T-cell (primary cell): Measurements from ENCODE around the gene SH3RF3. TPM values are rescaled to one million over a fixed set of nuclear protein-coding genes. Genes with fewer than 3 reads are reported as not detected.

Source experiments
- ATAC-seq, 4 experiments: fragments of 200-7000 bp in 3 of 4; fragments of 150-1000 bp in 1 of 4; cut with Tn5 transposase; replicated peaks in 1 of 4; 1 replicate in 3 of 4; 2 replicates in 1 of 4; pipeline ENCODE4 v1.10.0; 2021; ENCODE audit warnings: moderate library complexity in 3 of 4, mild to moderate bottlenecking in 2 of 4, moderate number of reproducible peaks in 1 of 4
- CTCF ChIA-PET, 2 donors: fragments of 300-600 bp; sonication (Branson Sonifier 250); formaldehyde crosslinking; loops; one replicate each; lab custom pipeline; 2022; ENCODE audit warnings: antibody characterized with exemption in 2 of 2; lab: Charles Lee
- POLR2A ChIA-PET, 2 donors: fragments of 300-600 bp; sonication (Branson Sonifier 250); formaldehyde crosslinking; loops; one replicate each; lab custom pipeline; 2022; ENCODE audit warnings: antibody characterized with exemption in 2 of 2; lab: Charles Lee
- DNase-seq, 35 experiments: peaks; one replicate each; pipeline versions ENCODE4 v3.0.0 to v3.0.0-alpha.2; 2013 to 2023
- H3K27ac ChIP-seq: one replicate; pipeline ENCODE4 v1.5.1; 2013; ENCODE audit warnings: low read length
- H3K27me3 ChIP-seq, 2 experiments: replicated peaks in 1 of 2; 1 replicate in 1 of 2; 2 replicates in 1 of 2; pipeline versions ENCODE4 v1.6.1 to v1.7.0; 2013; ENCODE audit warnings: low read length in 1 of 2, mixed read lengths in 1 of 2; ENCODE audit not compliant: control insufficient read depth in 2 of 2, insufficient read depth in 2 of 2; ENCODE audit errors: extremely low read depth in 1 of 2
- H3K36me3 ChIP-seq, 2 donors: 1 replicate in 1 of 2; 2 replicates in 1 of 2; pipeline versions ENCODE4 v1.6.1 to v1.7.0; 2013; ENCODE audit warnings: low read length in 1 of 2; ENCODE audit not compliant: control insufficient read depth in 2 of 2, insufficient read depth in 1 of 2; ENCODE audit errors: extremely low read depth in 1 of 2
- H3K4me1 ChIP-seq, 2 experiments: 1 replicate in 1 of 2; 2 replicates in 1 of 2; pipeline versions ENCODE4 v1.6.1 to v1.7.0; 2013; ENCODE audit warnings: low read length in 2 of 2, mixed read lengths in 1 of 2; ENCODE audit not compliant: insufficient read depth in 2 of 2, control insufficient read depth in 1 of 2; ENCODE audit errors: extremely low read depth in 1 of 2
- H3K4me3 ChIP-seq, 2 donors: 1 replicate in 1 of 2; 2 replicates in 1 of 2; pipeline versions ENCODE4 v1.5.1 to v1.7.0; 2013; ENCODE audit warnings: mild to moderate bottlenecking in 2 of 2, low read length in 1 of 2, moderate library complexity in 1 of 2; ENCODE audit not compliant: control insufficient read depth in 1 of 2; ENCODE audit errors: extremely low read depth in 1 of 2
- H3K9me3 ChIP-seq: 2 replicates; pipeline ENCODE4 v1.7.0; 2013
- H3K27ac Mint-ChIP-seq, 2 donors: one replicate each; pipeline ENCODE4 v1.8.0; 2020 to 2021; ENCODE audit warnings: mild to moderate bottlenecking in 2 of 2, mixed read lengths in 2 of 2
- H3K27me3 Mint-ChIP-seq, 2 donors: one replicate each; pipeline ENCODE4 v1.8.0; 2021 to 2022; ENCODE audit warnings: mixed read lengths in 2 of 2
- H3K36me3 Mint-ChIP-seq: one replicate; pipeline ENCODE4 v1.8.0; 2021; ENCODE audit warnings: mixed read lengths
- H3K4me1 Mint-ChIP-seq, 3 donors: one replicate each; pipeline ENCODE4 v1.8.0; 2020 to 2022; ENCODE audit warnings: mixed read lengths in 3 of 3, mild to moderate bottlenecking in 1 of 3
- H3K4me3 Mint-ChIP-seq, 3 donors: one replicate each; pipeline ENCODE4 v1.8.0; 2020 to 2022; ENCODE audit warnings: mild to moderate bottlenecking in 3 of 3, mixed read lengths in 3 of 3, moderate library complexity in 3 of 3
- H3K9me3 Mint-ChIP-seq, 3 donors: one replicate each; pipeline ENCODE4 v1.8.0; 2020 to 2022; ENCODE audit warnings: mixed read lengths in 3 of 3
- WGBS: methylation state at CpG from one replicate; pipeline ENCODE4 v1.1.5; 2013; ENCODE audit warnings: missing lambda C conversion rate; ENCODE audit not compliant: insufficient coverage; 5-methylcytosine and 5-hydroxymethylcytosine counted together
- total RNA-seq, 35 experiments: library from RNA in 6 of 35; stranded (reverse) in 6 of 35; fragments of 120-200 nt in 1 of 35; gene quantifications; one replicate each; pipeline versions ENCODE4 v1.2.1 to v1.2.4 and lab custom pipeline; 2013 to 2026

The SH3RF3 gene
- total RNA-seq, 5 donors from 2014 or later (not counting 1 experiment from before 2014, with no cell fraction given) = 1.8 to 4.6 (median 3.6) TPM

DNA sequence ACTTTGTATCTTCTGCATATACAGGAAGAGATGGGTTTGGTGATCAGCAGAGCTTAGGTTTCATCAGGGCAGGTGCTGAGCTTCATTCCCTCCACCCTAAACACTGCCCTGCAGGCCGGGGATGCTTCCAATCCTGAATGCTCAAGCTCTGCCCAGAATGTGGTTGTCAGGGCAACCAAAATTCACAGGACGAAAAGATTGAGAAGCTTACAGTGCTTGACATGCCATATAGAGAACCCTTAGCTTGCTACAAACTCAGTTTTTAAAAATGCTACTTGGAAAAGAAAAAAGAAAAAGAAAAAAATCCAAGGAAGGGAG, 65.6 kb downstream of the SH3RF3 start:
- POLR2A ChIA-PET = interaction anchor here (0.6 to 0.7 kb wide), 2 partner anchors 330 to 1485 kb away, joined by 3 to 6 read pairs; no protein-coding TSS in a partner anchor
- Mint-ChIP-seq H3K36me3 (no peaks in the 10 kb centered on the region), H3K4me3 (no peak overlapping the region), H3K4me1 (peaks cover 0 to 5% (median 0%) of the 10 kb centered on the region in 3 donors), H3K9me3 (no peaks in the 10 kb centered on the region), H3K27me3 (peaks cover 0 to 10% of the 10 kb centered on the region in 2 donors), H3K27ac (no peak overlapping the region)
- no peaks in the 10 kb centered on the region for H3K9me3 ChIP-seq
- ATAC-seq (no peak), DNase-seq (no peak)
- H3K27me3 ChIP-seq = peaks cover 2 to 43% of the 10 kb centered on the region in 2 experiments
- H3K27ac ChIP-seq = no peak overlapping the region
- CTCF ChIA-PET = no interaction called here
- H3K4me3 ChIP-seq = no peak overlapping the region
- 44% methylated on average over 1 of the region's 2 CpGs for WGBS
- no peaks in the 10 kb centered on the region for H3K4me1 ChIP-seq
- H3K36me3 ChIP-seq = no peaks in the 10 kb centered on the region

DNA sequence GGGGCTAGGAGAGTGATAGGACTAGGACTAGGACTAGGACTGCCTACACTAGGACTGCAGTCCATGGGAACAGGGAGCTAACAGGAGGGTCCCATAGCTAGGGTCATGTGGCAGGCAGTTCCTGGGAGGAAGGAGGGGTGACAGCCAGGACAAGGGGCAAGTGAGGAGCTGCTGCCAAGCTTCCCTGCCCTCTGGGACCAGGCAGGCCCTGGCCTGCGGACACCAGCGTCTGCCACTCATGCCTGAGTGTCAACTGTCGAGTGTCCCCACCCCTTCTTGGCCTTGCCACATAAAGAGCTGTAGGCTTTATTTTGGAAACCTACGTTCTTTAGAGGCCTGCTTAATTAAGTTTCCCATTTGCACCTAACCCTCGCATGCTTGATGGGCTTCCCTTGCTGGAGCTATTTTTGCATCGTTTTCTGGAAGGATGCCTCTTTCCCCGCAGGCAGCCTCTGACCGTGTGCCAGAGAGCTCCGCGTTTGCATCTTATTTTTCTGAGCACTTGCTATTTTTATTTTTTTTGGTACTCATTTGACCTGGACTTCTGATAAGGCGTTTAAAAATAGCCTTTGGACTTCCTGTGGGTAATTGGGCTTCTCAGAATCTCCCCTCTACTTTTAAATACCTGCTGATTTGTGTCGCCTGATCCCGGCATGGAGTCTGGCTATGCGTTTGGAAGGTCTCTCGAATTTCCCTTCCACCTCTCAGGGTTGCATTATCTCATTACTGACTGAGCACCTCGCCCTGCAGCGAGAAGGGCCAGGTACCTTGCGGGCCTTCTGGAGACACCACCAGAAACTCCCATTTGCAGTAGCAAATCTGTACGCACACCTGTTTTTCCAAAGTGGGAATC, 66.4 kb downstream of the SH3RF3 start:
- DNase-seq = no peak
- Mint-ChIP-seq H3K4me3 (no peak overlapping the region), H3K27ac (no peak overlapping the region), H3K9me3 (no peaks in the 10 kb centered on the region), H3K27me3 (peaks cover 0 to 10% of the 10 kb centered on the region in 2 donors), H3K36me3 (no peaks in the 10 kb centered on the region), H3K4me1 (peaks cover 0 to 5% (median 0%) of the 10 kb centered on the region in 3 donors)
- H3K27me3 ChIP-seq = peaks cover 2 to 40% of the 10 kb centered on the region in 2 experiments
- WGBS = 80% methylated on average over 16 of the region's 19 CpGs
- H3K36me3 ChIP-seq = no peaks in the 10 kb centered on the region
- H3K9me3 ChIP-seq = no peaks in the 10 kb centered on the region
- no peak overlapping the region for H3K4me3 ChIP-seq
- ChIA-PET POLR2A (no interaction called here), CTCF (interaction anchor here in 1 of 2 donors (0.6 kb wide), 1 partner anchor 201 kb away, joined by 3 read pairs; no protein-coding TSS in a partner anchor)
- H3K4me1 ChIP-seq = no peaks in the 10 kb centered on the region
- no peak overlapping the region for H3K27ac ChIP-seq
- no peak for ATAC-seq

DNA sequence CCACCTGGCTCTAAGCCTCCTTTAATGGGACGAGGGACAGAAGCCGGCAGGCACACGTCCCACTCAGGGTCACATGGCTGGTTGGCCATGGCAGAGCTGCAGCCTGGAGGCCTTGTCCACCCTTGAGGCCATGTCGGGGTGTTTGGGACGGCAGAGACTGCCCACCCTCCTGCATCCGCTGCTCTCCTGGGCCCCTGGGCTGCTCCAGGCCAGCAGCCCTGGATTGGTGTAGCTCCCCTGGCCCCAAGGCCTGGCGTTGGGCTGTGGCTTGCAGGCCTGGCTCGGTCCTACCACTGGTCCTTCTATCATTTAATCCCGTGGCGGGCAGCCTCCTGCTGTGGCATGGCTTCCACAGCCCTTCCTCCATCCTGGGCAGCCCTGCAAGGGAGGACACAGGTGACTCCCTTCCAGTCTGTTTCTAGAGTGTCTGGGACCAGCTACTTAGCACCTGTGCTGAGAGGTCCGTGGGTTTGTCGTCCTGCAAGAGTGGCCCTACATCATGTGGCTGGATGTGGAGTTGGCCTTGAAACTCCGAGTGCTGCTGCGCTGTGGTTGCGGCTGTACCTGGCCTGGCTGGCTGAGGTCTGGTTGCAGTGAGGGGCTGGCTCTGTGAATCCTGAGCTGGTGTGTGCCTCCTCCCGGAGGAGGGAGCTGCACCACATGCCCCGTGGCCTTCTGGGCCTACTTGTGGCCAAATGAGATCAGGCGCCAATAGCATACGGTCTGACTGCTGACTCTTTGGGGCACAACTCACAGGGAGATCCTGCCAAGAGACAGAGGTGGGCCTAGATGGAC, 67.3 kb downstream of the SH3RF3 start:
- ChIA-PET CTCF (interaction anchor here in 1 of 2 donors (0.6 kb wide), 1 partner anchor 201 kb away, joined by 3 read pairs; no protein-coding TSS in a partner anchor), POLR2A (no interaction called here)
- no peaks in the 10 kb centered on the region for H3K9me3 Mint-ChIP-seq

DNA sequence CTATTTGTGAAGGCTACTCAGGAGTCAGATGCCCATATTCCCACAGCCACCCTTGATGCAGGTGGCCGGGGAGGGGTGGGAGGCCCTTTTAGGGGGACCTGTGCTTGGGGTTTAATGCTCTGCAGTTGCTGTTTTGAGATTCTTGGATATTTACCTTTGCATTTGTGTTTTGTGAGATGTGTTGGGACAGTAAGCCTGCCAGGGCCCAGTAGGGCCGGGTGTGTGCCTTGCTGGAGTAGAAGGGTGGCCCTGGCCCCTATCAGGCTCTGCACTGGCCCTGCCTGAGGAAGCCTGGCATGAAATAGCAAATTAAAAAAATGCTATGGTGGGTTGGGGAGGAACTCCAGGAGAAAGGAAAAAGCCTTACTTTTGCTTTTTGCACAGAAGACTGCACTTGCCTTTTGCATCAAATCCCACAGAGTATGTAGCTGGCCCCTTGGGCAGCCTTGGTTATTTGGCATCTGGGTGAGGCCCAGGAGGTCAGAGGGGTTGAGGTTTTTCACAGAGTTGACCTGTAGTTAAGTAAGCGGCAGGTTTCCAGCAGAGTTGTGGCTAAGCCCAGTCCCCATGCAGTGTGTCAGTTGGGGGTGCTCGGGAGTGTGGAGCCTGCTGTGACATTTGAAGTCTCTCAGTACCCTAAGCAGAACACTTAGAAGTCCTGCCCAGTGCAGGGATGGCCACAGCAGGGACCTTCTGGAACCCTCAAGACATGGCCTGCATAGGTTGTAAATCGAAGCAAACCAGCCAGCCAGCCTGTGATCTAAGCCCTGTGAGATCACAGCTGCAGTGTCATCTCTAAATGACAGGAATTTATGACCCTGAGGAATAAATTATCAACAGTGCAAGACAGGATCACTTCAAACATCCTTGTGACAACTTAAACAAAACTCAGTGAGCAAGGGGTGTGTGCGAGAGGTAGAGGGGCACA, 68.8 kb downstream of the SH3RF3 start:
- H3K27me3 Mint-ChIP-seq = peaks cover 0 to 12% of the 10 kb centered on the region in 2 donors
- Histone ChIP-seq H3K36me3 (no peaks in the 10 kb centered on the region), H3K4me3 (no peak overlapping the region), H3K27ac (no peak overlapping the region), H3K4me1 (no peaks in the 10 kb centered on the region), H3K9me3 (no peaks in the 10 kb centered on the region), H3K27me3 (peaks cover 2 to 33% of the 10 kb centered on the region in 2 experiments)
- no peaks in the 10 kb centered on the region for H3K36me3 Mint-ChIP-seq
- POLR2A ChIA-PET = no interaction called here
- WGBS = 90% methylated on average over 3 of the region's 6 CpGs
- CTCF ChIA-PET = no interaction called here
- no peak overlapping the region for H3K4me3 Mint-ChIP-seq
- no peaks in the 10 kb centered on the region for H3K9me3 Mint-ChIP-seq
- peaks cover 0 to 11% (median 0%) of the 10 kb centered on the region in 3 donors for H3K4me1 Mint-ChIP-seq
- DNase-seq = no peak
- no peak for ATAC-seq
- no peak overlapping the region for H3K27ac Mint-ChIP-seq

More for the DNA sequence above, 67.3 kb downstream of the SH3RF3 start:
- no peaks in the 10 kb centered on the region for H3K9me3 ChIP-seq
- H3K36me3 ChIP-seq = no peaks in the 10 kb centered on the region
- H3K4me3 ChIP-seq = no peak overlapping the region
- Mint-ChIP-seq H3K4me1 (peaks cover 0 to 6% (median 0%) of the 10 kb centered on the region in 3 donors), H3K27ac (no peak overlapping the region), H3K36me3 (no peaks in the 10 kb centered on the region), H3K27me3 (peaks cover 0 to 10% of the 10 kb centered on the region in 2 donors), H3K4me3 (no peak overlapping the region)
- WGBS = 88% methylated on average over 16 of the region's 19 CpGs
- no peak overlapping the region for H3K27ac ChIP-seq
- DNase-seq (no peak), ATAC-seq (no peak)
- peaks cover 2 to 37% of the 10 kb centered on the region in 2 experiments for H3K27me3 ChIP-seq
- H3K4me1 ChIP-seq = no peaks in the 10 kb centered on the region

DNA sequence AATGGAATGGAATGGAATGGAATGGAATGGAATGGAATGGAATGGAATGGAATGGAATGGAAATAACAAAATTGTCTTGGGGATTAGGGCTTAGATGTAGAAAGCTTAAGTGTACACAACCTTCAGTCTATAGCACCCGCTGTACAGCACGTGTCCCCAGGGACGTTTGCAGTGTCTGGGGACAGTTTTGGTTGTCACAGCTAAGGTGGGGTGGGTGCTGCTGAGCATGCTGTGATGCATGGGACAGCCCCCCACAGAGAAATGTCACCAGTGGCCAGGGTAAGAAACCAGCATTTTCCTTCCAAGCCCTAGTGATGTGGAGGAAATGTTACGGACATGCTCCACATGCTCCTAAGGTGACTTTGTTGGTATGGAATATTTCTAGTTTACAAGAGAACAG, 70.8 kb downstream of the SH3RF3 start:
- no peaks in the 10 kb centered on the region for H3K4me1 ChIP-seq
- POLR2A ChIA-PET = no interaction called here
- peaks cover 0 to 4% of the 10 kb centered on the region in 2 donors for H3K36me3 ChIP-seq
- H3K27me3 ChIP-seq = peaks cover 2 to 29% of the 10 kb centered on the region in 2 experiments
- no peaks in the 10 kb centered on the region for H3K9me3 ChIP-seq
- Mint-ChIP-seq H3K4me1 (peaks cover 0 to 13% (median 3%) of the 10 kb centered on the region in 3 donors), H3K9me3 (no peaks in the 10 kb centered on the region), H3K36me3 (no peaks in the 10 kb centered on the region), H3K27ac (no peak overlapping the region), H3K27me3 (peaks cover 0 to 7% of the 10 kb centered on the region in 2 donors), H3K4me3 (no peak overlapping the region)
- CTCF ChIA-PET = no interaction called here
- H3K4me3 ChIP-seq = no peak overlapping the region
- no peak overlapping the region for H3K27ac ChIP-seq
- 85% methylated on average over 3 of the region's 4 CpGs for WGBS
- ATAC-seq = no peak
- no peak for DNase-seq
